CD4-positive, CD25-positive, alpha-beta regulatory T cell (primary cell): ENCODE measurements around the gene KCNMA1. TPM values are rescaled to one million over a fixed set of nuclear protein-coding genes. Genes with fewer than 3 reads are reported as not detected.
"Not testable (repeated sequence)": the region's sequence is repeated elsewhere in the genome, so short reads cannot be mapped to it uniquely, and the experiment has no call there.

Experiments
- ATAC-seq, 2 donors: fragments of 150-1000 bp; cut with Tn5 transposase; one replicate each; pipeline ENCODE4 v1.10.0; 2021; ENCODE audit warnings: low read depth in 2 of 2, moderate number of reproducible peaks in 2 of 2, moderate library complexity in 1 of 2
- DNase-seq, 3 donors: peaks; one replicate each; pipeline versions ENCODE4 v3.0.0 to v3.0.0-alpha.2; 2012 to 2022; ENCODE audit warnings: mixed read lengths in 1 of 3
- H3K27ac ChIP-seq: one replicate; pipeline ENCODE4 v1.7.0; 2013; ENCODE audit warnings: mild to moderate bottlenecking, low read length; ENCODE audit not compliant: insufficient read depth, poor library complexity, severe bottlenecking
- H3K27me3 ChIP-seq: one replicate; pipeline ENCODE4 v1.7.0; 2013; ENCODE audit warnings: low read length; ENCODE audit not compliant: control insufficient read depth, insufficient read depth
- H3K36me3 ChIP-seq: one replicate; pipeline ENCODE4 v1.7.0; 2013; ENCODE audit warnings: mild to moderate bottlenecking, low read length, moderate library complexity; ENCODE audit not compliant: control insufficient read depth, insufficient read depth
- H3K4me1 ChIP-seq: 2 replicates; pipeline ENCODE4 v1.7.0; 2013; ENCODE audit warnings: mild to moderate bottlenecking, low read length; ENCODE audit not compliant: insufficient read depth, control insufficient read depth, poor library complexity, severe bottlenecking
- H3K4me3 ChIP-seq: one replicate; pipeline ENCODE4 v1.7.0; 2013; ENCODE audit warnings: low read depth, mild to moderate bottlenecking, low read length, moderate library complexity
- H3K9me3 ChIP-seq, 2 experiments: 1 replicate in 1 of 2; 2 replicates in 1 of 2; pipeline ENCODE4 v1.7.0; 2013; ENCODE audit warnings: low read length in 2 of 2, mild to moderate bottlenecking in 1 of 2, moderate library complexity in 1 of 2; ENCODE audit not compliant: control insufficient read depth in 2 of 2
- H3K27ac Mint-ChIP-seq, 3 donors: one replicate each; pipeline ENCODE4 v1.8.0; 2020 to 2022; ENCODE audit warnings: mild to moderate bottlenecking in 3 of 3, mixed read lengths in 3 of 3, moderate library complexity in 2 of 3
- H3K27me3 Mint-ChIP-seq: one replicate; pipeline ENCODE4 v1.8.0; 2022; ENCODE audit warnings: mild to moderate bottlenecking, mixed read lengths
- H3K36me3 Mint-ChIP-seq: one replicate; pipeline ENCODE4 v1.8.0; 2020; ENCODE audit warnings: mixed read lengths
- H3K4me1 Mint-ChIP-seq, 4 donors: one replicate each; pipeline ENCODE4 v1.8.0; 2020 to 2022; ENCODE audit warnings: mixed read lengths in 4 of 4, mild to moderate bottlenecking in 1 of 4
- H3K4me3 Mint-ChIP-seq, 4 donors: one replicate each; pipeline ENCODE4 v1.8.0; 2020 to 2022; ENCODE audit warnings: mild to moderate bottlenecking in 4 of 4, mixed read lengths in 4 of 4, moderate library complexity in 3 of 4
- H3K9me3 Mint-ChIP-seq, 7 donors: one replicate each; pipeline ENCODE4 v1.8.0; 2020 to 2022; ENCODE audit warnings: mixed read lengths in 7 of 7, mild to moderate bottlenecking in 3 of 7, moderate library complexity in 2 of 7
- polyA plus RNA-seq, 4 donors: library from polyadenylated mRNA; unstranded; fragments of 300-500 nt; fragmentation: Illumina TruSeq; gene quantifications; one replicate each; pipeline ENCODE4 v1.2.3, GENCODE V29; 2021
- total RNA-seq: library from RNA; stranded (reverse); gene quantifications from one replicate; pipeline ENCODE4 v1.2.3, GENCODE V29; 2022

KCNMA1 gene
- total and polyA plus RNA-seq, 5 donors from 2014 or later, result not detected

- Histone ChIP-seq H3K27ac (no peak overlapping the region), H3K36me3 (no peaks in the 10 kb centered on the region), H3K4me1 (no peaks in the 10 kb centered on the region), H3K4me3 (no peak overlapping the region), H3K9me3 (no peaks in the 10 kb centered on the region), H3K27me3 (no peaks in the 10 kb centered on the region)
- ATAC-seq (no peak), DNase-seq (no peak)
- H3K27ac Mint-ChIP-seq, result no peak overlapping the region
- H3K4me1 Mint-ChIP-seq, result no peaks in the 10 kb centered on the region
- H3K27me3 Mint-ChIP-seq, result peaks cover 4% of the 10 kb centered on the region
- H3K9me3 Mint-ChIP-seq, result peaks cover 0 to 4% (median 0%) of the 10 kb centered on the region in 7 donors
- no peaks in the 10 kb centered on the region for H3K36me3 Mint-ChIP-seq
- H3K4me3 Mint-ChIP-seq, result no peak overlapping the region
These were observed 117.3 kb downstream of the KCNMA1 start for GRCh38 chr10:77520290-77520689.

- H3K36me3 Mint-ChIP-seq, ATAC-seq, H3K9me3 ChIP-seq, H3K4me3 Mint-ChIP-seq, H3K27me3 ChIP-seq, H3K36me3 ChIP-seq, H3K4me3 ChIP-seq, H3K9me3 Mint-ChIP-seq, H3K27ac ChIP-seq, DNase-seq, H3K4me1 ChIP-seq, H3K27me3 Mint-ChIP-seq, H3K4me1 Mint-ChIP-seq: not testable (repeated sequence)
- peak overlapping the region in 1 of 3 donors; percentile 34 for H3K27ac Mint-ChIP-seq
These were observed 117.8 kb downstream of the KCNMA1 start for GRCh38 chr10:77519791-77520190.

DNA sequence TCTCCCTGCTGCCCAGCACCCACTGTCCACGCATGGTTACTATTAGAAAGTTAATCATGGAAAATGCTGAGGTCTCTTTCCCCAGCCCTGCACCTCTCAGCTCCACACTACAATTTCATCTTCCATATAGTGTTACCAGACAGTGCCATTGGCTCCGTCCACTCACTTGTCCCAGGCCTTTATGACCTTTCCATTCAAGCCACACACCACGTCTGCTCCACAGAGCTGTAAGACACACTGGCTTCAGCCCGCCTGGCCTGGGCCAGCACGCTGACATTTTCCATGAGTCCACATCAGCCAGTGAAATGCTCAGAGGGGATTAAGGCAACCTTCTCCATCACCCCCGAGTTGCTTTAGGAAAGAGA lies 118.7 kb downstream of the KCNMA1 start:
- Histone ChIP-seq H3K27ac (no peak overlapping the region), H3K9me3 (no peaks in the 10 kb centered on the region), H3K36me3 (no peaks in the 10 kb centered on the region), H3K4me1 (no peaks in the 10 kb centered on the region), H3K4me3 (no peak overlapping the region), H3K27me3 (no peaks in the 10 kb centered on the region)
- Mint-ChIP-seq H3K4me1 (no peaks in the 10 kb centered on the region), H3K27me3 (peaks cover 4% of the 10 kb centered on the region), H3K27ac (peak overlapping the region in 1 of 3 donors; percentile 6), H3K9me3 (peaks cover 0 to 4% (median 0%) of the 10 kb centered on the region in 7 donors), H3K36me3 (no peaks in the 10 kb centered on the region), H3K4me3 (no peak overlapping the region)
- no peak for DNase-seq
- no peak for ATAC-seq

DNA sequence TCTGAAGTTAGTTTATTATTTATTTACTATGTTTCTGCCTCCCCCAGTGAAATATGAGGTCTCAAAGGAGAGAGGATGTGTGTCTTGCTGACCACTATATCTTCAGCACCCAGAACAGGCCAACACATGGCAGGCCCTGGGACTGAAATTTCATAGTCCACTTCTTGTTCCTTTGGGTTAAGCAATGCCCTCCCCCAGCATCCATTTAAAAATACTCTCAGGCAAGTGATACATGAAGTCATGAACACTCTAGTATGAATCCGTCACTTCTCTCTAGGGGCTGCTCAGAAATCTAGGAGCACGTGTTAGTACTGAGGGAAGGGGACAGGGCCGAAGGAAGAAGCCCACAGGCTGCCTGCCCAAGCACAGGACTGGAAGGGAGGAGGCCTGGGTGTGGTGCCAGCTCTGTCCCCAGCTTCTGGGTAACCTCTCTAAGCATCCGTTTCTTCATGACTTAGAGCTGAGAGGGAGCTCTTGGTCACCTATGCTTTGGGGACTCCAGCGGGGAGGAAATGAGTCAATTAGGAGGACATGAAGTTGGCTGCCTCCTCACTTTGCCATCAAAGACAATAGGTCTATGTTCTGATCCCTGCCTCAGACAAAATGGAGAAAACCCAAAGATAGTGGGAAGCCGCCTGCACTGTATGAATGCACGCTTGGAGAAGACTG lies 119.2 kb downstream of the KCNMA1 start:
- Histone ChIP-seq H3K27me3 (no peaks in the 10 kb centered on the region), H3K27ac (no peak overlapping the region), H3K4me1 (no peaks in the 10 kb centered on the region), H3K36me3 (no peaks in the 10 kb centered on the region), H3K9me3 (no peaks in the 10 kb centered on the region), H3K4me3 (no peak overlapping the region)
- H3K9me3 Mint-ChIP-seq, result peaks cover 0 to 4% (median 0%) of the 10 kb centered on the region in 7 donors
- no peak overlapping the region for H3K27ac Mint-ChIP-seq
- DNase-seq, result no peak
- no peak for ATAC-seq
- peaks cover 4% of the 10 kb centered on the region for H3K27me3 Mint-ChIP-seq
- no peak overlapping the region for H3K4me3 Mint-ChIP-seq
- no peaks in the 10 kb centered on the region for H3K36me3 Mint-ChIP-seq
- no peaks in the 10 kb centered on the region for H3K4me1 Mint-ChIP-seq

DNA sequence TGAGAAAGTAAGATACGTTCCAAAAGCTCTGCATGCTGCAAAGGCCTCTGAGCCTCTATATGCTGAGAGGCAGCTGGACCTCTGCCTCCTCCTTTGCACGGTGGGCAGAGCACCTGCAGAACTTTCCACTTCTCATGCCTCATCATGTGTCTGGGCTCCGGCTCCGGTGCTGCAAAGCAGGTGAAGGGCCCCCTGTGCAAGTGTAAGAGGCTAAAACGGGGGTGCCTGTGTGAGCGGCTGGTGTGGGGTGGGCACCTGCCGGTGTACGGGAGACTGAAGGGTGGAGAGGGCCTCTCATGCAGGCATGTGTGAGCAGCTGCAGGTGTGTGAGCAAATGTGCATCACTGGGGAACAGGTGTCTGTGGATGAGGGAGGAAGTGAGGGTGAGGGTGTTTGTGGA lies 121.0 kb downstream of the KCNMA1 start:
- Mint-ChIP-seq H3K27ac (no peak overlapping the region), H3K4me1 (no peaks in the 10 kb centered on the region), H3K36me3 (no peaks in the 10 kb centered on the region), H3K27me3 (peaks cover 4% of the 10 kb centered on the region), H3K9me3 (peaks cover 0 to 5% (median 0%) of the 10 kb centered on the region in 7 donors), H3K4me3 (no peak overlapping the region)
- no peaks in the 10 kb centered on the region for H3K27me3 ChIP-seq
- no peaks in the 10 kb centered on the region for H3K4me1 ChIP-seq
- no peaks in the 10 kb centered on the region for H3K9me3 ChIP-seq
- no peaks in the 10 kb centered on the region for H3K36me3 ChIP-seq
- H3K4me3 ChIP-seq, result no peak overlapping the region
- no peak for ATAC-seq
- no peak overlapping the region for H3K27ac ChIP-seq
- DNase-seq, result no peak

DNA sequence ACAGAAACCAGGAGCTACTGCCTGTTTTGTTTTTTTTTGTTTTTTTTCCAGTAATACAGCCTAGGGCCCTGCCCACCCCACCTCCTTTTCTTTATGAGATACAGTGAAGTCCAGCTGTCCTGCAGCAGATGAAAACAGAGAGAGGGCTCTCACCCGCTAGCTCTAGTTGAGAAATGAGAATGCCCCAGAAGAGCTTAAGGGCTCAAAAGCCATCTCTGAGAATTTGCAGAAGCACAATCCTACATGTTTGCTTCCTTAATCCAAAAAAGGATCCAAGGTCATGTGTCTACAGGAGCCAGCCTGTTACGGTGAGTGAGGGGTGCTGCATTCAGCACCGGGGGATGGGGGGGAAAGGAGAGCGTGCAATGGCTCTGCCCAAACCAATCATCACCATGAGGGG lies 122.7 kb downstream of the KCNMA1 start:
- DNase-seq (no peak), ATAC-seq (no peak)
- Mint-ChIP-seq H3K4me1 (no peaks in the 10 kb centered on the region), H3K27me3 (peaks cover 4% of the 10 kb centered on the region), H3K27ac (no peak overlapping the region), H3K36me3 (no peaks in the 10 kb centered on the region), H3K4me3 (no peak overlapping the region), H3K9me3 (peaks cover 0 to 5% (median 0%) of the 10 kb centered on the region in 7 donors)
- Histone ChIP-seq H3K9me3 (no peaks in the 10 kb centered on the region), H3K27me3 (no peaks in the 10 kb centered on the region), H3K36me3 (no peaks in the 10 kb centered on the region), H3K4me3 (no peak overlapping the region), H3K27ac (no peak overlapping the region), H3K4me1 (no peaks in the 10 kb centered on the region)

- ATAC-seq, result no peak
- Mint-ChIP-seq H3K4me1 (no peaks in the 10 kb centered on the region), H3K27ac (no peak overlapping the region), H3K4me3 (no peak overlapping the region), H3K27me3 (peaks cover 4% of the 10 kb centered on the region), H3K9me3 (peaks cover 0 to 5% (median 0%) of the 10 kb centered on the region in 7 donors), H3K36me3 (no peaks in the 10 kb centered on the region)
- no peak for DNase-seq
- Histone ChIP-seq H3K27ac (no peak overlapping the region), H3K27me3 (no peaks in the 10 kb centered on the region), H3K4me1 (no peaks in the 10 kb centered on the region), H3K36me3 (no peaks in the 10 kb centered on the region), H3K4me3 (no peak overlapping the region), H3K9me3 (no peaks in the 10 kb centered on the region)
These were observed 123.8 kb downstream of the KCNMA1 start for GRCh38 chr10:77513781-77514331.

DNA sequence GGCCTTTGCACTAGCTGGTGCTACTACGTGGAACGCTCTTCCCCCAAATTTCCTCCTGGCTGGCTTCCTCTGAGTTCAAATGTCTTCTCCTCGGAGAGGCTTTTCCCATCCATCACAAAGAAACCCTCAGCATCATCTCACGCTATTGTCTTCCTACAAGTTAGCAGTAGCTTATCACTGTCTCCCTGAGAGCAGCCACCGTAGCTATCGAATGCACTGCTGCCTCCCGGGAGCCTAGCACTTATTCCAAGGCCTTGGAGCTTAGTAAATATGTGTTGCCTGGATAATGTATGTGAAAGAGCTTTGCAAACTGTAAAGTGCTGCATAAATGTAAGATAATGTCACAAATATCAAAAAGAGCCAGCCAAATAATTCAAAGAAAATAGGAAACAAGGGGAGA lies 124.4 kb downstream of the KCNMA1 start:
- H3K27me3 Mint-ChIP-seq, result peaks cover 4% of the 10 kb centered on the region
- DNase-seq, result no peak

More for the DNA sequence above, 124.4 kb downstream of the KCNMA1 start:
- Histone ChIP-seq H3K9me3 (no peaks in the 10 kb centered on the region), H3K27me3 (no peaks in the 10 kb centered on the region), H3K27ac (no peak overlapping the region), H3K4me3 (no peak overlapping the region), H3K36me3 (no peaks in the 10 kb centered on the region), H3K4me1 (no peaks in the 10 kb centered on the region)
- Mint-ChIP-seq H3K4me3 (no peak overlapping the region), H3K27ac (no peak overlapping the region), H3K36me3 (no peaks in the 10 kb centered on the region), H3K4me1 (no peaks in the 10 kb centered on the region), H3K9me3 (peaks cover 0 to 5% (median 0%) of the 10 kb centered on the region in 7 donors)
- no peak for ATAC-seq
